Measurements from ENCODE around the gene TUBA8. TPM values are rescaled to one million over a fixed set of nuclear protein-coding genes. Genes with fewer than 3 reads are reported as not detected.
"Not testable (repeated sequence)": the region's sequence is repeated elsewhere in the genome, so short reads cannot be mapped to it uniquely, and the experiment has no call there.

Gene TUBA8
- total RNA-seq, 3 donors from 2014 or later (not counting 1 experiment from before 2014, with no cell fraction given): 1.2 to 3.7 (median 2.3) TPM

GRCh38 chr22:18173441-18173840, 62.8 kb downstream of the TUBA8 start:
- ATAC-seq; H3K9me3 ChIP-seq (ENCODE audit: control insufficient read depth, insufficient read depth, low read length); H3K36me3 ChIP-seq (ENCODE audit: control insufficient read depth, insufficient read depth, low read length); H3K36me3 Mint-ChIP-seq; H3K4me1 Mint-ChIP-seq; H3K4me3 Mint-ChIP-seq; H3K9me3 Mint-ChIP-seq; DNase-seq; H3K4me3 ChIP-seq (ENCODE audit: low read length); H3K4me1 ChIP-seq (ENCODE audit: control insufficient read depth, insufficient read depth, low read length); H3K27me3 ChIP-seq (ENCODE audit: control insufficient read depth, insufficient read depth, low read length); H3K27ac Mint-ChIP-seq; H3K27ac ChIP-seq (ENCODE audit: low read length); H3K27me3 Mint-ChIP-seq (ENCODE audit: low read depth in 2 of 2); intact Hi-C loops (cut with micrococcal nuclease): not testable (repeated sequence)
- WGBS (ENCODE audit: insufficient coverage): 25% methylated on average over 1 of the region's 2 CpGs

Other genes starting within 250 kb of the TUBA8 start
- 10 to 100 TPM; 17.1 to 36.3 (median 34.3) TPM for gene MICAL3, start 86.2 kb upstream of the TUBA8 start, total RNA-seq
- 10 to 100 TPM; 27.6 to 37.4 (median 31.2) TPM for gene PEX26, start 32.8 kb upstream of the TUBA8 start, total RNA-seq
- gene USP18, start 39.4 kb downstream of the TUBA8 start, total RNA-seq: 1 to 10 TPM; 4.1 to 7.1 (median 5.9) TPM